HG03520 (cell line): ENCODE measurements around the gene COL8A1.

ENCODE experiments used
- ATAC-seq: cut with Tn5 transposase; IDR thresholded peaks from one replicate; pipeline ENCODE4 v1.9.1; 2021; ENCODE audit warnings: mild to moderate bottlenecking, moderate library complexity; ENCODE audit not compliant: unreplicated experiment

The COL8A1 gene

GRCh38 chr3:99757966-99758365, 119.6 kb downstream of the COL8A1 start:
- no peak for ATAC-seq

GRCh38 chr3:99758502-99759177, 120.2 kb downstream of the COL8A1 start:
- ATAC-seq, result no peak

GRCh38 chr3:99760031-99760430, 121.6 kb downstream of the COL8A1 start:
- no peak for ATAC-seq

GRCh38 chr3:99760629-99761028, 122.2 kb downstream of the COL8A1 start:
- ATAC-seq, result no peak

GRCh38 chr3:99761415-99762165, 123.2 kb downstream of the COL8A1 start:
- ATAC-seq, result no peak

- ATAC-seq, result no peak
Observed at GRCh38 chr3:99762901-99763300, 124.5 kb downstream of the COL8A1 start.

GRCh38 chr3:99764377-99764776, 126.0 kb downstream of the COL8A1 start:
- ATAC-seq, result no peak

- no peak for ATAC-seq
Observed at GRCh38 chr3:99765042-99765942, 126.9 kb downstream of the COL8A1 start.

- no peak for ATAC-seq
Observed at GRCh38 chr3:99767291-99767690, 128.9 kb downstream of the COL8A1 start.

GRCh38 chr3:99768126-99768525, 129.7 kb downstream of the COL8A1 start:
- no peak for ATAC-seq

- no peak for ATAC-seq
Observed at GRCh38 chr3:99768808-99769501, 130.6 kb downstream of the COL8A1 start.

- ATAC-seq, result no peak
Observed at GRCh38 chr3:99772171-99772570, 133.8 kb downstream of the COL8A1 start.

- ATAC-seq, result no peak
Observed at GRCh38 chr3:99772671-99773070, 134.3 kb downstream of the COL8A1 start.

GRCh38 chr3:99774467-99774866, 136.1 kb downstream of the COL8A1 start:
- peak; percentile 98 for ATAC-seq

GRCh38 chr3:99776516-99777209, 138.3 kb downstream of the COL8A1 start:
- no peak for ATAC-seq

GRCh38 chr3:99777210-99777549, 138.8 kb downstream of the COL8A1 start:
- no peak for ATAC-seq

- ATAC-seq, result no peak
Observed at GRCh38 chr3:99777708-99778107, 139.3 kb downstream of the COL8A1 start.

- no peak for ATAC-seq
Observed at GRCh38 chr3:99780749-99781148, 142.4 kb downstream of the COL8A1 start.

GRCh38 chr3:99781761-99782160, 143.4 kb downstream of the COL8A1 start:
- no peak for ATAC-seq

GRCh38 chr3:99783011-99783573, 144.7 kb downstream of the COL8A1 start:
- no peak for ATAC-seq
